NCI-H2029 treated with DMSO at 0.1 percent for 48 hours (cell line): ENCODE measurements around the gene A1CF.
"Not testable (repeated sequence)": the region's sequence is repeated elsewhere in the genome, so short reads cannot be mapped to it uniquely, and the experiment has no call there.

Experiments used
- DNase-seq: peaks from one replicate; lab custom pipeline; 2025; lab: John Stamatoyannopoulos, UW

A1CF gene

GRCh38 chr10:50787962-50788361 is 97.5 kb downstream of the A1CF start:
- DNase-seq, result not testable (repeated sequence)

GRCh38 chr10:50782017-50782416 is 103.4 kb downstream of the A1CF start:
- not testable (repeated sequence) for DNase-seq

- DNase-seq, result not testable (repeated sequence)
Observed at GRCh38 chr10:50780036-50780435, 105.4 kb downstream of the A1CF start.

- DNase-seq, result not testable (repeated sequence)
Observed at GRCh38 chr10:50774868-50775267, 110.6 kb downstream of the A1CF start.

GRCh38 chr10:50772042-50772441 is 113.4 kb downstream of the A1CF start:
- not testable (repeated sequence) for DNase-seq

GRCh38 chr10:50766774-50767513 is 118.5 kb downstream of the A1CF start:
- DNase-seq, result not testable (repeated sequence)
